Endometrium (tissue), 2 donors: ENCODE results near the gene DOCK3.

Experiments used
- FAIRE-seq: peaks from 2 replicates; lab custom pipeline; 2012; peaks lifted over from hg19 to GRCh38; lab: Jason Lieb, UNC
- donor health status: control.
- donor health status: control.

DOCK3 gene, protein sequence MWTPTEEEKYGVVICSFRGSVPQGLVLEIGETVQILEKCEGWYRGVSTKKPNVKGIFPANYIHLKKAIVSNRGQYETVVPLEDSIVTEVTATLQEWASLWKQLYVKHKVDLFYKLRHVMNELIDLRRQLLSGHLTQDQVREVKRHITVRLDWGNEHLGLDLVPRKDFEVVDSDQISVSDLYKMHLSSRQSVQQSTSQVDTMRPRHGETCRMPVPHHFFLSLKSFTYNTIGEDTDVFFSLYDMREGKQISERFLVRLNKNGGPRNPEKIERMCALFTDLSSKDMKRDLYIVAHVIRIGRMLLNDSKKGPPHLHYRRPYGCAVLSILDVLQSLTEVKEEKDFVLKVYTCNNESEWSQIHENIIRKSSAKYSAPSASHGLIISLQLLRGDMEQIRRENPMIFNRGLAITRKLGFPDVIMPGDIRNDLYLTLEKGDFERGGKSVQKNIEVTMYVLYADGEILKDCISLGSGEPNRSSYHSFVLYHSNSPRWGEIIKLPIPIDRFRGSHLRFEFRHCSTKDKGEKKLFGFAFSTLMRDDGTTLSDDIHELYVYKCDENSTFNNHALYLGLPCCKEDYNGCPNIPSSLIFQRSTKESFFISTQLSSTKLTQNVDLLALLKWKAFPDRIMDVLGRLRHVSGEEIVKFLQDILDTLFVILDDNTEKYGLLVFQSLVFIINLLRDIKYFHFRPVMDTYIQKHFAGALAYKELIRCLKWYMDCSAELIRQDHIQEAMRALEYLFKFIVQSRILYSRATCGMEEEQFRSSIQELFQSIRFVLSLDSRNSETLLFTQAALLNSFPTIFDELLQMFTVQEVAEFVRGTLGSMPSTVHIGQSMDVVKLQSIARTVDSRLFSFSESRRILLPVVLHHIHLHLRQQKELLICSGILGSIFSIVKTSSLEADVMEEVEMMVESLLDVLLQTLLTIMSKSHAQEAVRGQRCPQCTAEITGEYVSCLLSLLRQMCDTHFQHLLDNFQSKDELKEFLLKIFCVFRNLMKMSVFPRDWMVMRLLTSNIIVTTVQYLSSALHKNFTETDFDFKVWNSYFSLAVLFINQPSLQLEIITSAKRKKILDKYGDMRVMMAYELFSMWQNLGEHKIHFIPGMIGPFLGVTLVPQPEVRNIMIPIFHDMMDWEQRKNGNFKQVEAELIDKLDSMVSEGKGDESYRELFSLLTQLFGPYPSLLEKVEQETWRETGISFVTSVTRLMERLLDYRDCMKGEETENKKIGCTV (N-terminal part only)

DNA sequence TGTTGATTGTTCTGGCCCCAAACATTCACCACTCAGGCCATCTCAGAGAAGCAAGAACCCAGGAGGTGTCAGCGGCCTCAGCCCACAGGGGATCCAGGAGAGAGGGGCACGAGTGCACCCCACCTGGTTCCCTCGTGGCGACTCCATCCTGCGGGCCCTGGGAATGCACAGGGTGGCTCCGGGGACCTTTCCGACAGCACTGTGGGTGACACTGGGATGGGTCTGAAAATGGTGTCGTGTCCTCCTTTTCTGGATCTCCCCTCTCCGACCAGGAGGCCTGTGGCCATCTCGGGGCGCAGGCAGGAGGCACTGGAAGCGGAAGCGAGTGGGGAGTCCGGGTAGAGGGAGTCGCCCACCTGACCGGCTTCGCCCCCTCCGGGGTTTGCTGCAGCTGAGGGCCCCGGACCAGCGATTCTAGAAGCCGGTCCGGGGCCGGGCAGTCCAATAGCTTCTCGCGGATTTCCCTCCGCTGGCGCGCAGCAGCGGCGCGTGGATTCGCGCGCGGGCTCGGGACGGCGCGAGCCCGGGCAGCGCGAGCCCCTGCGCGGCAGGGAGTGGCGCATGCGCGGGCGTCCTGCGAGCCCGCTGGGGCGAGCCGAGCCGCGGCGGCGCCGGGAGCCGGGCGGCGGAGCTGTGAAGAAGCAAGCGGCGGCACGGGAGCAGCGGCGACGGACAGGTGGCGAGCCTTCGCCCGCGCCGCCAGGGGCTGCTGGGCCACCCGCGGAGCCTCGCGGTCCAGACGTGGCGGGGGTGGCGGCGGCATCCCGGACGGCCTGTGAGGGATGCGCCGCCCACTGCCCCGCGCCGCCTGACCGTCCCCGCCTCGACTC, at the start of gene DOCK3:
TSS of gene DOCK3 (plus strand) at position 579 of the 830 bp plus-strand sequence. CDS start 337 bp downstream, outside the sequence.
- FAIRE-seq, result no peak

DNA sequence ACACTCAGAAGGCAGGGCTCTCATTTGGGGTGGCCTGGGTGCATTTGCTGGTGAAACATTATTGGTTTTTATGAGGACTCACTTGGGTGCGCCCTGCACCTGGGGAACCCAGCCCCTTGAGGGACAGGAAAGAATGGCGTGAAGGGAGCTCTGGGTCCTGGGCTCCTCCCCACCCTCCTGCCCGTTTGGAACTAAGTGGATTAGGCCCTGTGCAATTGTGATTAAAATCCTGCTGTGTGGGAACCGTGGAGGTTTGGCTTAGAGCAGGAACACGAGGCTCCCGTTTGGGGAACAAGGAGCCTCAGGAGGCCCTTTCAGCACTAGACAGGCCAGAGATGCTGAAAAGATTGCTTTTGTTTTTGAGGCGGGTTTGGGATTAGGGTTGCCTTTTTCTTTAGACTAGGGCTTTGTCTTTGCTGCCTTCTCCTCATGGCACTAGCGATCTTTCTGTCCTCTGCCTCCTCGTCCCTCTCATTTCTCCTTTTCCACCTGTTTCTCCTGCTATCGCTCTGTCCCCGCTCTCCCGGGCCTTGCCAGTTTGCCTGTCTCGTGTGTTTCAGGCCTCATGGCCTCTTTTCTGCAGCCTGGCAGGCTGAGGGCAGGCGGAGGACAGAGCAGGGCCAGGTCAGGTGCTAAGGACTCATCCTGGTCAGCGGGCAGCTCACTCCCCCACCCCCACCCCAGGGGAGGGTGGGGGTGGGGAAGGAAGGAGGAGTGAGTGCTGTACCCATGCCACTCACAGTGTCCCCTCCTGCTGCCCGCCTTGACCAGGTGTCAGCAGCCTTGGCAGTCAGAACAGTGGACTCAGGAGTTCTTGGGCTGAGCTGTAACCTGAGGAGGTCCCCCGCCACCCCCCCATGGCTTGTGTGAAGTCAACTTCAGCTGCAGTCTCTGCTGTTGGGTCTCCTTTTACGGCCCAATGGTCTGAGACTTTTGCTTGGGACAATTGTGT, 49.2 kb upstream of the DOCK3 start:
- no peak for FAIRE-seq

DNA sequence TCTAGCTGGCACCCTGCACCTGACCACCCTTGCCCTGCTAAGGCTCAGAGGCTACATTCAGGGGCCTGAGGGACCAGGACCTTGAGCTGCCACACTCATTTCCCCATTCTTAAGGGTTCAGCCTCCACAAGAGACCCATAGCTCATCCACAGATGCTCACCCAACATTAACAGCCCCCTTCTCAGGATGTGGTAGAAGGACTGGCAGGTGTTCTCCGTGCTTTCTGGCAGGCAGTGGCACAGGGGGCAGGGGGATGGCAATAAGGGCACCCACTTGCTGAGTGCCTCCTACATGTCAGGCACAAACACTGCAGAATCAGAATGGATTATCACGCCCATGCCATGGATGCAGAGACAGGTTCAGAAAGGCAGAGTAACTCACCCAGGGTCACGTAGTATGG, 48.3 kb upstream of the DOCK3 start:
- FAIRE-seq, result no peak

- no peak for FAIRE-seq
Observed at GRCh38 chr3:50627407-50628051, 47.2 kb upstream of the DOCK3 start.

- no peak for FAIRE-seq
Observed at GRCh38 chr3:50628601-50629000, 46.1 kb upstream of the DOCK3 start.

DNA sequence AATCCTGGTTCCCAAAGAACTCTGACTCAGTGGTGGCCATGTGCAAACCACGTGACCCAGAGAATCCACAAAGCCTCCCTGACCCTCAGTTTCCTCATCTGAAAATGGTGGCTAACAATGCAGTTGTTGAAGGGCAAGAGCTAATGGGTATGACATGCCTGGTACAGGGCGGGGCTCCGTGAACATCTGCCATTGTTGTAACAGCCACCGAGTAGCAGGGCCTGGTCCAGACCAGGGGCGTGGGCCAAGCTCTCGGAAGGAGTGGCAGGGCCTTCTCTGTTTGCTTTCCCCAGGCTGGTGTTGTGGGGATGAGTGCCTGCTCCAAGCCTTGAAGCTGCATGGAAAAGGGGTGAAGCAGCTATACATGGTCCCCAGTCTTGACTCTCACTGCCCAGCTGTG, 44.3 kb upstream of the DOCK3 start:
- FAIRE-seq, result no peak

DNA sequence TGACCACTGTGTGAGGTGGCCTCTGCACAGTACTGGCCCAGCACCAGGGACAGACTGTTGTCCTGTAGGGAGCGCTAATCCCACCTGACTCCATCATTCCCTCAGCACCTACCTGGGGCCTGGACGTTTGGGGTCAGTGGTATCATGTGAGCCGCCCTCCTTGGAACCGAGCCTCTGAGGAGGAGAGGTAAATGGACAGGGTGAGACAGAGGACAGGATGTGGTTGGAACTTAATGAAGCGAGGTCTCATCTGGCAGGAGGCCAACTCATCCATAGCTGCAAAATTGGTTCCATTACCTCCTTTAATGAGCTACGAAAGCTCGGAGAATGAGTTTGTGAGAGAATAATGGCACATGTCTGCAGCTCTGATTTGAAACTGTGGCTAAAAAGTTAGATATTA, 43.9 kb upstream of the DOCK3 start:
- no peak for FAIRE-seq

- FAIRE-seq, result no peak
Observed at GRCh38 chr3:50632450-50632849, 42.3 kb upstream of the DOCK3 start.

DNA sequence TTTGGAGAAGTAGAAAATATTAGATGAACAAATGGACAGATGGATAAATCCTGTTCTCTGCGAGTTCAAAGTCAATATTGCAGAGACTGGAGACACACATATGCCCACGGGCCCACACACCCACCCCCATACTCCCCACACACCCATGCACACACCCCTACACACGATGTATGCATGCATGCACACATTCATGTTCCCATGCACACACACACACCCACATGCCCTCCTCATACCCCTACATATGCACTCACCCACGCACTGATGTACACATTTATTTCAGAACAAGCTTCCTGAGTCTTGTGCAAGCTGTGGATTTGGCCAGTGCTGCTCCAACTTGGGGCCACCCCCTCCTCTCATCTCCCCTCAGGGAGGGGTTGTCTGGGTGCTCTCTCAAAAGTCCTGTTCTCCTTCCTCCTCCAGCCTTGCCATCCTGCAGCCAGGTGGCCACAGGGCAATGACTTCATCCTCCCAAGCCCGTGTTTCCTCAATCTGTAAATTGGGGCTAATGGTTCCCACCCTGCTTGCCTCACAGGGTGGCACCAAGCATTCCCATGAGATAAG, 41.4 kb upstream of the DOCK3 start:
- no peak for FAIRE-seq

DNA sequence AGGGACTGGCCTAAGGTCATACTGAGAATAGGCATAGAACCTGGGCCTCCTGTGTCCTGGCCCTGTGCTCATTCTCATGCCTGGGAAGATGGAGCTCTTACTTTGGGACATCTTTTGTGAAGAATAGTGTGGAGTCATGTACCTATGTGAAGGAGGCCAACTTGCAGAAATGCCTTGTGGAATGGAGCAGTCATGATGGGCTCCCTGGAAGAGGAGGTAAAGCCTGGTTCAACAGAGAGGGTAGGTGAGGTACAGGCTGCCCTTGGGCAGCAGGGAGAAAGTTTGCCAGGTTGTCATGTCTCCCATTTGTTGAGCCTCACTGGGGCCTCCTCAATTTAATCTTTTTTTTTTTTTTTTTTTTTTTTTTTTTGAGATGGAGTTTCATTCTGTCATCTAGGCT, 39.7 kb upstream of the DOCK3 start:
- FAIRE-seq, result no peak

- no peak for FAIRE-seq
Observed at GRCh38 chr3:50637011-50637410, 37.7 kb upstream of the DOCK3 start.

DNA sequence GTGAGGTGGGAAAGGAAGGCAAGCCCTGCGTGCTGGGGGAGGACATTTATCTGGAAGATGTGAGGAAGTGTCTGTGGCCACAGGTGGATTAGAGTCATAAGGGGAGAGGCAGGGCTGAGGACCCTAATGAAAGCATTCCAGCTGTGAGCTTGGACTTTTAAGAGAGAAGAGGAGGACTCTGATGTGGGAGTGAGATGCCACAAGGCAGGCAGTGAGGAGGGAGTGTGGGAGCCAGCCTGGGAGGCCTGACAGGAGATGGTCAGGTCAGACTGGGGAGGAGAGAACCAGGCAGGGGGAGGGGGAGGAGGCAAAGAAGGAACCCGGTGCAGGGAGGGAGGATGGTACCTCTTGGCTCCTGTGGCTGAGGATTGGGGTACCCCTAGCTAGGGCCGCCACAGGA, 36.8 kb upstream of the DOCK3 start:
- FAIRE-seq, result no peak

DNA sequence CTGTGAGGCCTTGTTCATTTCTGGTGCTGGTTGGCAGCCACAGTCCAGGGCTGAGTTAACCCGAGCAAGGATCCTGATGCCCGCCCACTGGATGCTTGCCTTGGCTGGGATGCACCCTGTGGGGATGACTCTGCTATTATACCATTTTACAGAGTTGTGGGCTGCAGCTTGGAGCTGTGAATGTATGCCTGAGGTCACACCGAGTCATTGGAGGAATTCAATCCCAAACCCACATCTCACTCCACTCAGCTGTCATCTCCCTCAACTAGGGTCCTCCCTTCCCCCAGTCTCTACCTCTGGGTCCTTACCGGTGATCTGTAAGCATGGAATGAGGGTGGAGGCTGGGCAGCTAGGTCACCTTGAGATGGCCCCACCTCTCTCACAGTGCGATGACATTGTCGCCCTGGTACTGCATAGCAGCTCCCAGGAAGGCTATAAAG, 35.7 kb upstream of the DOCK3 start:
- FAIRE-seq, result no peak

- FAIRE-seq, result no peak
Observed at GRCh38 chr3:50642382-50642781, 32.3 kb upstream of the DOCK3 start.

DNA sequence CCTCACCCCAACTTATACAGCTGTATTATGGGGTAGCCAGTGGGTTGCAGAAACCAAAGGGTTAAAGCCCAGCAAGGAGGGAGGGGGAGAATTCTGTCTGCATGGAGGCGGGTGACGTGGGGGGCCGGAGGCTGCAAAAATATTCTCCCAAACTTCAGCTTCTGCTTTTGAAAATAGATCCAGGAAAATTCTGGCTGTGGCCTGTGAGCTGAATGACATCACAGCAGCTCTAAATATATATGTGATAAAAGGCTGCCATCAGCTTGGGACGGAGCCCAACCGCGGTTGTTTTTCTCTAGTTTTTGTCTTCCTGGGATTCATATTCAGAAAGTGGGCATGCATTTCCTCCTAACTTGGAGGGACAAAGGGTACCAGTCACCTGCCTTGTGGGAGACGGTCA, 30.2 kb upstream of the DOCK3 start:
- FAIRE-seq, result no peak

DNA sequence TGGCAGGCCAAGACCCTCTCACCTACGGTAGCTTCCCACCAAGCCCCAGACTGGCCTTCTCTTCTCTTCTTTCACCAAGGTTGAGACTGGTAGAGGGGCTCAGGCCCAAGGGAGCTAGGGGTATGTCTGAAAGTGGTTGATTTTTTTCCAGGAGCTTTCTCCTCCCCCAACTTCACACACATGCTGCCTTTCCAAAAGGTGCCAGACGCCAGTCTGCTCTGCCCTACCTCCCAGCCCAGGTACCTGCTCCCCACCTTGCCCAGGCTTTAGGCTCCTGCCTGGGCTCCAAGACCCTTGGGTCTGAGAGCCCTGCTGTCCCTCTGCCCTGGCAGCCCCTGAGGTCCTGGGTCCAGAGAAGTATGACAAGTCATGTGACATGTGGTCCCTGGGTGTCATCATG, 29.3 kb upstream of the DOCK3 start:
- no peak for FAIRE-seq

DNA sequence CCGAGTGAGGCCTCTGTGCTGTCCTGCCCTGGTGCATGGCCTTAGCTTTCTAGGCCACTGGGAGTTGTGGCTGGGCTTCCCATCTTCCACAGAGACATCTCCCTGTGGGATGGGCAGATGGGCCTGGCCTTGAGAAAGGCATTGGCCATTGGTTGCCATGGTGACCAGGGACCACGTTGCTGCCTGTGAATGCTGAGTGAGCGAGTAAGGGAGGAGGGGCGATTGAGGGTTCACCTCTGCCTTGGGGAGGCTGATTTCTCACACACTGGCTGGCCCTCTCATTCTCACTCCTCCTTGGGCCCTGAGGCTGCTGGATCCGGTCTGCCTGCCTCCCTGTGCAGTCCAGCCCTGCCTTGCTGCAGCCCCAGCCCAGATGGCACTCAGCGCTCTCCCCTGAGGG, 26.4 kb upstream of the DOCK3 start:
- no peak for FAIRE-seq

DNA sequence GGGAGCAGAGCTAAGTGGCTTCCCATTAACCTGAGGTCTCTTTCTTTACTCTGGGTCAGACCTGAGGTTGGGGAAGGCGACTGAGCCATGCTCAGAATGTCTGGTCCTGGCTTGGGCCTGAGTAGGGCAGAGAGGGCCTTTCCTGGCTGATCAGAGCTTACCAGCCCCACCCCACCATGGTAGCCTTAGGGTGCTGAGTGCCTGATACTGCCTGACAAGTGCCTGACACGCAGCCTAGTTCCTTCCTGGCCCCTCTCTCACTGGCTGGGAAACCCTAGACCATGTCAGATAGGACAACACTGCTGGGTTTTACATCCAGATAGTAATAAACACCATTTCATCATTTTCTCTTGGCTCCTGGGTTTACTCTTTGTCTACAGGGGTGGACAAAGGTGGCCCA, 25.8 kb upstream of the DOCK3 start:
- FAIRE-seq, result no peak

GRCh38 chr3:50649451-50649931, 25.2 kb upstream of the DOCK3 start:
- FAIRE-seq, result no peak
